ENCODE data around the gene FRMPD3.

FRMPD3 gene

GRCh38 chrX:107445631-107446030, 3.8 kb upstream of the FRMPD3 start:
- Histone ChIP-seq H3K4me3 (ENCODE audit: insufficient read depth in 1 of 2, low read depth in 1 of 2, low read length in 2 of 2) (no peak overlapping the region), H2BK5ac (ENCODE audit: low read depth, low read length, poor library complexity, severe bottlenecking) (no peak overlapping the region), H3K9me3 (ENCODE audit: control insufficient read depth, low read length) (no peaks in the 10 kb centered on the region), H3K4me1 (ENCODE audit: control insufficient read depth, insufficient read depth, low read depth, low read length) (peaks cover 11% of the 10 kb centered on the region), H3K4ac (ENCODE audit: low read depth in 1 of 2, low read length in 2 of 2) (no peak overlapping the region), H2BK120ac (ENCODE audit: low read depth, low read length) (no peak overlapping the region), H4K91ac (ENCODE audit: low read length) (no peak overlapping the region), H2BK12ac (ENCODE audit: low read length in 2 of 2) (no peak overlapping the region), H3K27ac (ENCODE audit: low read length, poor library complexity, severe bottlenecking) (no peak overlapping the region), H2BK15ac (ENCODE audit: low read depth, poor library complexity, severe bottlenecking) (no peak overlapping the region), H3K9ac (ENCODE audit: low read length) (no peak overlapping the region), H2AFZ (ENCODE audit: low read depth, low read length) (no peak overlapping the region), H3K36me3 (ENCODE audit: control insufficient read depth in 1 of 2, insufficient read depth in 2 of 2, low read depth in 1 of 2, low read length in 2 of 2) (no peaks in the 10 kb centered on the region), H3K23ac (ENCODE audit: low read length in 2 of 2) (no peak overlapping the region), H2AK5ac (ENCODE audit: low read length, severe bottlenecking) (no peak overlapping the region), H3K79me1 (replicated peaks; ENCODE audit: low read length, poor library complexity, severe bottlenecking) (no peaks in the 10 kb centered on the region), H4K8ac (ENCODE audit: low read length) (no peak overlapping the region), H3K27me3 (ENCODE audit: control insufficient read depth in 1 of 2, insufficient read depth in 1 of 2, low read length in 2 of 2) (peaks cover 52 to 76% of the 10 kb centered on the region in 2 experiments), H3K4me2 (ENCODE audit: low read length, poor library complexity, severe bottlenecking) (no peak overlapping the region), H3K14ac (ENCODE audit: low read length in 2 of 2) (no peak overlapping the region), H3K18ac (ENCODE audit: low read depth in 1 of 2, low read length in 2 of 2) (no peak overlapping the region)
- no peak for DNase-seq
- no CpG with 5 or more reads among the region's 1 CpG for WGBS

GRCh38 chrX:107447642-107448041, 1.8 kb upstream of the FRMPD3 start:
- no peak overlapping the region for H4K91ac ChIP-seq (ENCODE audit: low read length)
- no peak overlapping the region for H2BK15ac ChIP-seq (ENCODE audit: low read depth, poor library complexity, severe bottlenecking)
- H3K14ac ChIP-seq (ENCODE audit: low read length in 2 of 2): no peak overlapping the region
- H3K4ac ChIP-seq (ENCODE audit: low read depth in 1 of 2, low read length in 2 of 2): no peak overlapping the region
- H3K27ac ChIP-seq (ENCODE audit: low read length, poor library complexity, severe bottlenecking): no peak overlapping the region
- no peak overlapping the region for H2AFZ ChIP-seq (ENCODE audit: low read depth, low read length)
- no peak overlapping the region for H3K18ac ChIP-seq (ENCODE audit: low read depth in 1 of 2, low read length in 2 of 2)
- H3K4me1 ChIP-seq (ENCODE audit: control insufficient read depth, insufficient read depth, low read depth, low read length): peaks cover 11% of the 10 kb centered on the region
- H3K79me1 ChIP-seq (replicated peaks; ENCODE audit: low read length, poor library complexity, severe bottlenecking): no peaks in the 10 kb centered on the region
- no peak overlapping the region for H2BK12ac ChIP-seq (ENCODE audit: low read length in 2 of 2)
- H2BK120ac ChIP-seq (ENCODE audit: low read depth, low read length): no peak overlapping the region
- H3K9me3 ChIP-seq (ENCODE audit: control insufficient read depth, low read length): no peaks in the 10 kb centered on the region
- H3K23ac ChIP-seq (ENCODE audit: low read length in 2 of 2): no peak overlapping the region
- H2BK5ac ChIP-seq (ENCODE audit: low read depth, low read length, poor library complexity, severe bottlenecking): no peak overlapping the region
- no peak overlapping the region for H4K8ac ChIP-seq (ENCODE audit: low read length)
- no peak overlapping the region for H2AK5ac ChIP-seq (ENCODE audit: low read length, severe bottlenecking)
- no peak overlapping the region for H3K9ac ChIP-seq (ENCODE audit: low read length)
- H3K4me2 ChIP-seq (ENCODE audit: low read length, poor library complexity, severe bottlenecking): no peak overlapping the region
- peaks cover 68 to 79% of the 10 kb centered on the region in 2 experiments for H3K27me3 ChIP-seq (ENCODE audit: control insufficient read depth in 1 of 2, insufficient read depth in 1 of 2, low read length in 2 of 2)
- no peak overlapping the region for H3K4me3 ChIP-seq (ENCODE audit: insufficient read depth in 1 of 2, low read depth in 1 of 2, low read length in 2 of 2)
- no peak for DNase-seq
- no peaks in the 10 kb centered on the region for H3K36me3 ChIP-seq (ENCODE audit: control insufficient read depth in 1 of 2, insufficient read depth in 2 of 2, low read depth in 1 of 2, low read length in 2 of 2)

GRCh38 chrX:107448625-107448997, 841 bp upstream of the FRMPD3 start:
- H3K4me2 ChIP-seq (ENCODE audit: low read length, poor library complexity, severe bottlenecking): no peak overlapping the region
- no peaks in the 10 kb centered on the region for H3K9me3 ChIP-seq (ENCODE audit: control insufficient read depth, low read length)
- no peak overlapping the region for H3K27ac ChIP-seq (ENCODE audit: low read length, poor library complexity, severe bottlenecking)
- H2BK15ac ChIP-seq (ENCODE audit: low read depth, poor library complexity, severe bottlenecking): no peak overlapping the region
- no peak overlapping the region for H3K18ac ChIP-seq (ENCODE audit: low read depth in 1 of 2, low read length in 2 of 2)
- H2AFZ ChIP-seq (ENCODE audit: low read depth, low read length): no peak overlapping the region
- H3K36me3 ChIP-seq (ENCODE audit: control insufficient read depth in 1 of 2, insufficient read depth in 2 of 2, low read depth in 1 of 2, low read length in 2 of 2): no peaks in the 10 kb centered on the region
- H3K4ac ChIP-seq (ENCODE audit: low read depth in 1 of 2, low read length in 2 of 2): no peak overlapping the region
- peak overlapping the region in 1 of 2 experiments; percentile 72 for H3K4me3 ChIP-seq (ENCODE audit: insufficient read depth in 1 of 2, low read depth in 1 of 2, low read length in 2 of 2)
- no peak overlapping the region for H2BK5ac ChIP-seq (ENCODE audit: low read depth, low read length, poor library complexity, severe bottlenecking)
- no peak for DNase-seq
- H3K9ac ChIP-seq (ENCODE audit: low read length): peak overlapping the region; percentile 43
- H3K79me1 ChIP-seq (replicated peaks; ENCODE audit: low read length, poor library complexity, severe bottlenecking): no peaks in the 10 kb centered on the region
- H4K91ac ChIP-seq (ENCODE audit: low read length): no peak overlapping the region
- H3K14ac ChIP-seq (ENCODE audit: low read length in 2 of 2): no peak overlapping the region
- no peak overlapping the region for H3K23ac ChIP-seq (ENCODE audit: low read length in 2 of 2)
- H2AK5ac ChIP-seq (ENCODE audit: low read length, severe bottlenecking): no peak overlapping the region
- H2BK120ac ChIP-seq (ENCODE audit: low read depth, low read length): no peak overlapping the region
- no peak overlapping the region for H2BK12ac ChIP-seq (ENCODE audit: low read length in 2 of 2)
- H3K4me1 ChIP-seq (ENCODE audit: control insufficient read depth, insufficient read depth, low read depth, low read length): peaks cover 11% of the 10 kb centered on the region
- WGBS: 16% methylated on average over 4 of the region's 6 CpGs
- peaks cover 70 to 79% of the 10 kb centered on the region in 2 experiments for H3K27me3 ChIP-seq (ENCODE audit: control insufficient read depth in 1 of 2, insufficient read depth in 1 of 2, low read length in 2 of 2)
- H4K8ac ChIP-seq (ENCODE audit: low read length): no peak overlapping the region

- no peak overlapping the region for H2BK15ac ChIP-seq (ENCODE audit: low read depth, poor library complexity, severe bottlenecking)
- no peak overlapping the region for H4K8ac ChIP-seq (ENCODE audit: low read length)
- no peak overlapping the region for H3K14ac ChIP-seq (ENCODE audit: low read length in 2 of 2)
- no peak overlapping the region for H4K91ac ChIP-seq (ENCODE audit: low read length)
- H3K27ac ChIP-seq (ENCODE audit: low read length, poor library complexity, severe bottlenecking): no peak overlapping the region
- no peak overlapping the region for H3K4ac ChIP-seq (ENCODE audit: low read depth in 1 of 2, low read length in 2 of 2)
- no peak overlapping the region for H2AK5ac ChIP-seq (ENCODE audit: low read length, severe bottlenecking)
- no peak overlapping the region for H3K4me2 ChIP-seq (ENCODE audit: low read length, poor library complexity, severe bottlenecking)
- H3K4me1 ChIP-seq (ENCODE audit: control insufficient read depth, insufficient read depth, low read depth, low read length): peaks cover 11% of the 10 kb centered on the region
- no peak overlapping the region for H2BK120ac ChIP-seq (ENCODE audit: low read depth, low read length)
- DNase-seq: no peak
- no peak overlapping the region for H3K23ac ChIP-seq (ENCODE audit: low read length in 2 of 2)
- H2BK5ac ChIP-seq (ENCODE audit: low read depth, low read length, poor library complexity, severe bottlenecking): no peak overlapping the region
- H3K27me3 ChIP-seq (ENCODE audit: control insufficient read depth in 1 of 2, insufficient read depth in 1 of 2, low read length in 2 of 2): peaks cover 57 to 72% of the 10 kb centered on the region in 2 experiments
- no peak overlapping the region for H2BK12ac ChIP-seq (ENCODE audit: low read length in 2 of 2)
- H3K9ac ChIP-seq (ENCODE audit: low read length): no peak overlapping the region
- no peaks in the 10 kb centered on the region for H3K9me3 ChIP-seq (ENCODE audit: control insufficient read depth, low read length)
- no peaks in the 10 kb centered on the region for H3K79me1 ChIP-seq (replicated peaks; ENCODE audit: low read length, poor library complexity, severe bottlenecking)
- 3% methylated on average over 16 of the region's 19 CpGs for WGBS
- H3K18ac ChIP-seq (ENCODE audit: low read depth in 1 of 2, low read length in 2 of 2): no peak overlapping the region
- no peaks in the 10 kb centered on the region for H3K36me3 ChIP-seq (ENCODE audit: control insufficient read depth in 1 of 2, insufficient read depth in 2 of 2, low read depth in 1 of 2, low read length in 2 of 2)
- no peak overlapping the region for H2AFZ ChIP-seq (ENCODE audit: low read depth, low read length)
- no peak overlapping the region for H3K4me3 ChIP-seq (ENCODE audit: insufficient read depth in 1 of 2, low read depth in 1 of 2, low read length in 2 of 2)
Observed at GRCh38 chrX:107450823-107451509, 1.5 kb downstream of the FRMPD3 start.
